ENCODE results near the gene APLP2.

APLP2 gene

DNA sequence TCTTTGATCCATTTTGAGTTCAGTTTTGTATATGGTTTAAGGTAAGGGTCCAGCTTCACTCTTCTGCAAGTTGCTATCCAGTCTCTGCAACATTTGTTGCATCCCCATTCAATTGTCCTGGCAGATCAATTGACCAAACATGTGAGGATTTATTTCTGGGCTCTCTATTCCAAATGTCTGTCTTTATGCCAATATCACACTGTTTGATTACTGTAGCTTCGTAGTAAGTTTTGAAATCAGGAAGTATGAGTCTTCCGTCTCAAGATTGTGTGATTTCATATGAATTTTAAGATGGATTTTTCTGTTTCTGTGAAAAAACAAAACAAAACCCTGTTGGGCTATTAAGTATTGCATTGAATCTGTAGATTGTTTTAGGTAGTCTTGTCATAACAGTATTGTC is 17.0 kb downstream of the APLP2 start:
- H2AK5ac ChIP-seq (ENCODE audit: low read length): no peak overlapping the region
- no peak overlapping the region for H3K4ac ChIP-seq (ENCODE audit: low read depth, low read length)
- peaks cover 6% of the 10 kb centered on the region for H3K4me1 ChIP-seq (ENCODE audit: control insufficient read depth, low read depth, low read length)
- no peak overlapping the region for H3K18ac ChIP-seq (ENCODE audit: low read length)
- H2BK15ac ChIP-seq (replicated peaks; ENCODE audit: low read depth): no peak overlapping the region
- peaks cover 50% of the 10 kb centered on the region for H3K79me2 ChIP-seq (ENCODE audit: control insufficient read depth, insufficient read depth, low read length)
- no peak overlapping the region for H2BK5ac ChIP-seq (ENCODE audit: low read length)
- no peak for DNase-seq
- no peaks in the 10 kb centered on the region for H3K36me3 ChIP-seq (ENCODE audit: control insufficient read depth, insufficient read depth, low read length)
- H3K79me1 ChIP-seq (ENCODE audit: low read length): peaks cover 17% of the 10 kb centered on the region
- H3K4me3 ChIP-seq (ENCODE audit: low read length): no peak overlapping the region
- no peak overlapping the region for H3K23ac ChIP-seq (ENCODE audit: low read length)
- no peak overlapping the region for H3K27ac ChIP-seq (ENCODE audit: low read depth, low read length)
- H4K5ac ChIP-seq (ENCODE audit: low read length): no peak overlapping the region
- no peak overlapping the region for H3K56ac ChIP-seq (ENCODE audit: low read length)
- H3K4me2 ChIP-seq (ENCODE audit: low read length): no peak overlapping the region
- H2BK120ac ChIP-seq (ENCODE audit: low read depth, low read length): no peak overlapping the region
- no peak overlapping the region for H3K9ac ChIP-seq (ENCODE audit: low read length)
- no peak overlapping the region for H4K8ac ChIP-seq (ENCODE audit: low read depth, low read length)
- no CpG with 5 or more reads among the region's 2 CpGs for WGBS (ENCODE audit: extremely low coverage, insufficient coverage, low lambda C conversion rate)
- H3K27me3 ChIP-seq (ENCODE audit: insufficient read depth, low read length, poor library complexity): no peaks in the 10 kb centered on the region

DNA sequence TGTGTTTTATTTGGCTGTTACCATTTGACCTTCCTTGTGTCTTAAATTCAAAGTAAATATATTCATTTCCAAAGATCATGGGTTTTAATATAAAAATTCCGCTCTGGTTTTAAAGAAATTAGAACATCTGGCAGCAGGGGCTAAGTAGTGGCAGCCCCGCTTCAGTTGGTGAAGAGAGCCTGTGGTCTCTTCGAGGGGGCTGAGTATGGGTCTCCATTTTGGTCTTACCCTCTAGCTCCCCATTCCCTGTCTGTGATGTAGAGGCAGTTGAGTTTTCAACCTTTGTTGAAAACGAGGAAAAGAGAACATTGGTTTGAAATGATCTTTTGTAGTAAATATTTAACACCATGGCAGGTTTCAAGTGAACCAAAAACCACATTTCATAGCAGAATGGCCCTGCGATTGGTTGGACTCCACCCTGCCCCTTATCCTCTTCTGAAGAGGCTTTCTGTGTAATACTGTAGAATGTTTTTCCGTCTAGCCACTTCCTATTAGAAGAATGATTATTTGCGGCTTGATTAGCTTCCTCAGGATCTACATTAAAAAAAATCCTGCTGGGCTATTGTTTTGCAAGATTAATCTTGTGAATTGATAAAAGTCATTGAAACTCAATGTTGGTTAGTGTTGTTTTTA is 17.7 kb downstream of the APLP2 start:
- H2BK120ac ChIP-seq (ENCODE audit: low read depth, low read length): no peak overlapping the region
- no CpG with 5 or more reads among the region's 7 CpGs for WGBS (ENCODE audit: extremely low coverage, insufficient coverage, low lambda C conversion rate)
- H3K27me3 ChIP-seq (ENCODE audit: insufficient read depth, low read length, poor library complexity): no peaks in the 10 kb centered on the region
- H3K4me1 ChIP-seq (ENCODE audit: control insufficient read depth, low read depth, low read length): peaks cover 6% of the 10 kb centered on the region
- peaks cover 17% of the 10 kb centered on the region for H3K79me1 ChIP-seq (ENCODE audit: low read length)
- peaks cover 47% of the 10 kb centered on the region for H3K79me2 ChIP-seq (ENCODE audit: control insufficient read depth, insufficient read depth, low read length)
- H3K4me3 ChIP-seq (ENCODE audit: low read length): no peak overlapping the region
- no peak overlapping the region for H2BK5ac ChIP-seq (ENCODE audit: low read length)
- peak overlapping the region; percentile 76 for H3K27ac ChIP-seq (ENCODE audit: low read depth, low read length)
- no peak overlapping the region for H2AK5ac ChIP-seq (ENCODE audit: low read length)
- no peak overlapping the region for H2BK15ac ChIP-seq (replicated peaks; ENCODE audit: low read depth)
- no peak for DNase-seq
- no peaks in the 10 kb centered on the region for H3K36me3 ChIP-seq (ENCODE audit: control insufficient read depth, insufficient read depth, low read length)
- no peak overlapping the region for H4K5ac ChIP-seq (ENCODE audit: low read length)
- H3K23ac ChIP-seq (ENCODE audit: low read length): no peak overlapping the region
- H3K56ac ChIP-seq (ENCODE audit: low read length): peak overlapping the region; percentile 65
- peak overlapping the region; percentile 80 for H3K18ac ChIP-seq (ENCODE audit: low read length)
- H3K4ac ChIP-seq (ENCODE audit: low read depth, low read length): no peak overlapping the region
- H4K8ac ChIP-seq (ENCODE audit: low read depth, low read length): no peak overlapping the region
- no peak overlapping the region for H3K9ac ChIP-seq (ENCODE audit: low read length)
- no peak overlapping the region for H3K4me2 ChIP-seq (ENCODE audit: low read length)

DNA sequence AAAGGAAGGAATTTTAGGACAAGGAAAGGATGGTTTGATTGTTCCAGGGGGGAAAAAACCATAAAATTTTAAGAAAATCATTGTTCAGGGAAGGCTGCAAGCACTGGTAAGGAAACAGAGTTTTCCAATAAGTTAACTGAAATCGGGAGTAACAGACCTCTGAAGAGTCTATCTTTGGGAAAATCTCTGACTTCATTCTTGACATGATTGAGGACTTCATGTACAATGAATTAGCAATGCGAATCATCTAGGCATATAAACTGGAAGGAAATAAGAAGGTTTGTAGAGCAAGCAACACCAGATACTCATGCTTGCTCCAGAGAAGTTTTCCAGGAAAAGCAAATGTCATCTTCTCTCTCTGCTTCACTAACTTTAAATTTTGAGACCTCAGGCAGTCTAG is 18.5 kb downstream of the APLP2 start:
- Histone ChIP-seq H3K79me2 (ENCODE audit: control insufficient read depth, insufficient read depth, low read length) (peaks cover 46% of the 10 kb centered on the region), H4K5ac (ENCODE audit: low read length) (no peak overlapping the region), H3K56ac (ENCODE audit: low read length) (no peak overlapping the region), H3K27ac (ENCODE audit: low read depth, low read length) (peak overlapping the region; percentile 45), H3K18ac (ENCODE audit: low read length) (no peak overlapping the region), H3K79me1 (ENCODE audit: low read length) (peaks cover 16% of the 10 kb centered on the region), H2BK15ac (replicated peaks; ENCODE audit: low read depth) (no peak overlapping the region), H3K36me3 (ENCODE audit: control insufficient read depth, insufficient read depth, low read length) (no peaks in the 10 kb centered on the region), H3K4me1 (ENCODE audit: control insufficient read depth, low read depth, low read length) (peaks cover 6% of the 10 kb centered on the region), H2BK120ac (ENCODE audit: low read depth, low read length) (no peak overlapping the region), H3K23ac (ENCODE audit: low read length) (no peak overlapping the region), H3K4me2 (ENCODE audit: low read length) (no peak overlapping the region), H3K4ac (ENCODE audit: low read depth, low read length) (no peak overlapping the region), H2AK5ac (ENCODE audit: low read length) (no peak overlapping the region), H2BK5ac (ENCODE audit: low read length) (peak overlapping the region; percentile 51), H3K27me3 (ENCODE audit: insufficient read depth, low read length, poor library complexity) (no peaks in the 10 kb centered on the region), H3K4me3 (ENCODE audit: low read length) (no peak overlapping the region), H3K9ac (ENCODE audit: low read length) (no peak overlapping the region), H4K8ac (ENCODE audit: low read depth, low read length) (no peak overlapping the region)
- DNase-seq: no peak
- WGBS (ENCODE audit: extremely low coverage, insufficient coverage, low lambda C conversion rate): no CpG with 5 or more reads among the region's 2 CpGs

GRCh38 chr11:130088919-130089673 is 19.4 kb downstream of the APLP2 start:
- no peak for DNase-seq
- H3K79me1 ChIP-seq (ENCODE audit: low read length): peaks cover 15% of the 10 kb centered on the region
- H3K56ac ChIP-seq (ENCODE audit: low read length): peak overlapping the region; percentile 18
- no peak overlapping the region for H2BK5ac ChIP-seq (ENCODE audit: low read length)
- H3K27me3 ChIP-seq (ENCODE audit: insufficient read depth, low read length, poor library complexity): no peaks in the 10 kb centered on the region
- WGBS (ENCODE audit: extremely low coverage, insufficient coverage, low lambda C conversion rate): no CpG with 5 or more reads among the region's 9 CpGs
- no peak overlapping the region for H4K5ac ChIP-seq (ENCODE audit: low read length)
- H2BK15ac ChIP-seq (replicated peaks; ENCODE audit: low read depth): no peak overlapping the region
- peaks cover 6% of the 10 kb centered on the region for H3K4me1 ChIP-seq (ENCODE audit: control insufficient read depth, low read depth, low read length)
- H3K36me3 ChIP-seq (ENCODE audit: control insufficient read depth, insufficient read depth, low read length): no peaks in the 10 kb centered on the region
- no peak overlapping the region for H3K4me3 ChIP-seq (ENCODE audit: low read length)
- no peak overlapping the region for H4K8ac ChIP-seq (ENCODE audit: low read depth, low read length)
- no peak overlapping the region for H3K18ac ChIP-seq (ENCODE audit: low read length)
- H2AK5ac ChIP-seq (ENCODE audit: low read length): no peak overlapping the region
- no peak overlapping the region for H3K9ac ChIP-seq (ENCODE audit: low read length)
- H2BK120ac ChIP-seq (ENCODE audit: low read depth, low read length): no peak overlapping the region
- H3K23ac ChIP-seq (ENCODE audit: low read length): no peak overlapping the region
- H3K27ac ChIP-seq (ENCODE audit: low read depth, low read length): peak overlapping the region; percentile 14
- no peak overlapping the region for H3K4me2 ChIP-seq (ENCODE audit: low read length)
- H3K4ac ChIP-seq (ENCODE audit: low read depth, low read length): no peak overlapping the region
- H3K79me2 ChIP-seq (ENCODE audit: control insufficient read depth, insufficient read depth, low read length): peaks cover 43% of the 10 kb centered on the region

- no peak overlapping the region for H2BK120ac ChIP-seq (ENCODE audit: low read depth, low read length)
Observed at GRCh38 chr11:130089674-130090073, 20.0 kb downstream of the APLP2 start.

More at GRCh38 chr11:130089674-130090073, 20.0 kb downstream of the APLP2 start:
- no peak overlapping the region for H3K4me2 ChIP-seq (ENCODE audit: low read length)
- H3K9ac ChIP-seq (ENCODE audit: low read length): no peak overlapping the region
- H2BK15ac ChIP-seq (replicated peaks; ENCODE audit: low read depth): no peak overlapping the region
- DNase-seq: no peak
- H3K4me1 ChIP-seq (ENCODE audit: control insufficient read depth, low read depth, low read length): peaks cover 6% of the 10 kb centered on the region
- H3K27me3 ChIP-seq (ENCODE audit: insufficient read depth, low read length, poor library complexity): no peaks in the 10 kb centered on the region
- H3K23ac ChIP-seq (ENCODE audit: low read length): no peak overlapping the region
- H3K4ac ChIP-seq (ENCODE audit: low read depth, low read length): no peak overlapping the region
- no peak overlapping the region for H3K56ac ChIP-seq (ENCODE audit: low read length)
- H2AK5ac ChIP-seq (ENCODE audit: low read length): no peak overlapping the region
- H4K8ac ChIP-seq (ENCODE audit: low read depth, low read length): no peak overlapping the region
- H3K36me3 ChIP-seq (ENCODE audit: control insufficient read depth, insufficient read depth, low read length): no peaks in the 10 kb centered on the region
- no peak overlapping the region for H3K18ac ChIP-seq (ENCODE audit: low read length)
- WGBS (ENCODE audit: extremely low coverage, insufficient coverage, low lambda C conversion rate): no CpG with 5 or more reads among the region's 5 CpGs
- H4K5ac ChIP-seq (ENCODE audit: low read length): no peak overlapping the region
- H3K79me1 ChIP-seq (ENCODE audit: low read length): peaks cover 15% of the 10 kb centered on the region
- peak overlapping the region; percentile 14 for H3K27ac ChIP-seq (ENCODE audit: low read depth, low read length)
- peaks cover 41% of the 10 kb centered on the region for H3K79me2 ChIP-seq (ENCODE audit: control insufficient read depth, insufficient read depth, low read length)
- no peak overlapping the region for H3K4me3 ChIP-seq (ENCODE audit: low read length)
- no peak overlapping the region for H2BK5ac ChIP-seq (ENCODE audit: low read length)

Measured in mesendoderm (in vitro differentiated cells).